Measurements from ENCODE around the gene ZNF571. TPM values are rescaled to one million over a fixed set of nuclear protein-coding genes. Genes with fewer than 3 reads are reported as not detected.

Gene ZNF571
- total RNA-seq, result 1.6 and 2.9 TPM in 2 replicates

- DNase-seq (ENCODE audit: low read depth, low spot score), result peak; percentile 78
These were observed at the start of gene ZNF571, which contains the start of gene ZNF540 for GRCh38 chr19:37594304-37594981. Gene ZNF571 (minus strand): TSS chr19:37594792. CDS start chr19:37586676, 8,116 bp downstream. Gene ZNF540 (plus strand): TSS chr19:37594876. CDS start chr19:37598448, 3,572 bp downstream.

DNA sequence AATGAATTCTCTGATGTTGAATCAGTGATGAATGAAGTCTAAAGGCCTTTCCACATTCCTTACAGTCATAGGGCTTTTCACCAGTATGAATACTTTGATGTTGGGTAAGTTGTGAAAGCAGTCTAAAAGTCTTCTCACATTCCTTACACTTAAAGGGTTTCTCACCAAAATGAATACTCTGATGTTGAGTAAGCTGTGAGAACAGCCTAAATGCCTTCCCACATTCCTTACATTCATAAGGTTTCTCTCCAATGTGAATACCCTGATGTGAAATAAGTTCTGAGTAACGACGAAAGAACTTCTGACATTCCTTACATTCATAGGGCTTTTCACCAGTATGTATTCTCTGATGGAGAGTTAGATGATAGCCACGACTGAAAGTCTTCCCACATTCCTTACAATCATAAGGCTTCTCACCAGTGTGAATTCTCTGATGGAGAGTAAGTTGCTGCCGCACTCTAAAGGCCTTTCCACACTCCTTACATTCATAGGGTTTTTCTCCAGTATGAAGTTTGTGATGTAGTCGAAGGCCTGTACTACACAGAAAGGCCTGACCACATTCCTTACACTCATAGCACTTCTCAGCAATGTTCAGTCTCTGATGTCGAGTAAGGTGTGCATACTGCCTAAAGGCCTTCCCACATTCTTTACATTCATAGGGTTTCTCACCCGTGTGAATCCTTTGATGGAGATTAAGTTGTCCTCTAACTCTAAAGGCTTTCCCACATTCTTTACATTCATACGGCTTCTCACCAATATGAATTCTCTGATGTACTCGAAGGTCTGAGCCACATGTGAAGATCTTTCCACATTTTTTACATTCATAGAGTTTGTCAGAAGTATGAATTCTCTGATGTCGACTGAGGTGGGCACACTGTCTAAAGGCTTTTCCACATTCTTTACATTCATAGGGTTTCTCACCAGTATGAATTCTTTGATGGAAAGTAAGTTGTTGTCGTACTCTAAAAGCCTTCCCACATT is 40.8 kb upstream of the ZNF571 start:
- no peak for DNase-seq (ENCODE audit: low read depth, low spot score)

DNA sequence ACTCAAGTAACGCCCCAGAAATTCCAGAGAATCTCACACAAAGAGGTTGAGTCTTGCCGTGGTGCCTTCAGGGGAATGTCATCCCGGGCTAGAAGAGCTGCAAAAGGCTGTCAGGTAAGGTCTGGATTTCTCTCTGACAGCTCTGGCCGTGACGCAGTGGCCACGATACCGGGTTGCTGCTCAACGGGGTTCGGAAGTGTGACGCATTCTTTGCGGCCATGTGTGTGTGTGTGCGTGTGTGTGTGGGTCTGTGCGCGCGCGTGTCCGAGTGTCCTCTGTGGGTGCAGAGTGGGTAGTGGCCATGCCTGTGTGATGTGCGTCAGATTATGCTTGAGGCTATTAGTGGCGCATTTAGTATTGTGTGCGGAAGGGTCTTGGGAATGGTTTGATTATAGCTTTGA is 390 bp upstream of the ZNF571 start:
- DNase-seq (ENCODE audit: low read depth, low spot score), result peak; percentile 2

GRCh38 chr19:37593996-37594303 is 642 bp downstream of the ZNF571 start:
- DNase-seq (ENCODE audit: low read depth, low spot score), result no peak

DNA sequence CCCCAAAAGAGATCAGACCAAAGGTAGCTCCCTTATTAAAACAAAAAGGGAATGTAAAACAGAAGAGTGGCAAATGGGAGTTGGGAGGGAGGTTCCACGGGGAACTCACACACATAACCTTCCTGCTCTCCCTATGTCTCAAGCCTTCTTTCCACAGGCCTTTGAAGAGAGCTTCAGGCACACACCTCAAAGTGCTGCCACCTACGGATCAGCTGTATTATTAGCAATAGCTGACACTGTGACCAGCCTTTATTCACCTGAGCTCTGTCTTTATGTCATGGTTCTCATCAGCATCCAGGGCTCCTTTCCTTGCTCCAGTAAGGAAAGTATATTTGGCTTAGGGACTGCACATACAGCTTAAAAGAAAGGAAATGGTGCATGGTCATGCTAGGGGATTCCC is 11.3 kb downstream of the ZNF571 start:
- DNase-seq (ENCODE audit: low read depth, low spot score), result no peak

- no peak for DNase-seq (ENCODE audit: low read depth, low spot score)
These were observed 22.4 kb downstream of the ZNF571 start for GRCh38 chr19:37572203-37572602.

- DNase-seq (ENCODE audit: low read depth, low spot score), result no peak
These were observed 29.3 kb downstream of the ZNF571 start for GRCh38 chr19:37565370-37565669.

DNA sequence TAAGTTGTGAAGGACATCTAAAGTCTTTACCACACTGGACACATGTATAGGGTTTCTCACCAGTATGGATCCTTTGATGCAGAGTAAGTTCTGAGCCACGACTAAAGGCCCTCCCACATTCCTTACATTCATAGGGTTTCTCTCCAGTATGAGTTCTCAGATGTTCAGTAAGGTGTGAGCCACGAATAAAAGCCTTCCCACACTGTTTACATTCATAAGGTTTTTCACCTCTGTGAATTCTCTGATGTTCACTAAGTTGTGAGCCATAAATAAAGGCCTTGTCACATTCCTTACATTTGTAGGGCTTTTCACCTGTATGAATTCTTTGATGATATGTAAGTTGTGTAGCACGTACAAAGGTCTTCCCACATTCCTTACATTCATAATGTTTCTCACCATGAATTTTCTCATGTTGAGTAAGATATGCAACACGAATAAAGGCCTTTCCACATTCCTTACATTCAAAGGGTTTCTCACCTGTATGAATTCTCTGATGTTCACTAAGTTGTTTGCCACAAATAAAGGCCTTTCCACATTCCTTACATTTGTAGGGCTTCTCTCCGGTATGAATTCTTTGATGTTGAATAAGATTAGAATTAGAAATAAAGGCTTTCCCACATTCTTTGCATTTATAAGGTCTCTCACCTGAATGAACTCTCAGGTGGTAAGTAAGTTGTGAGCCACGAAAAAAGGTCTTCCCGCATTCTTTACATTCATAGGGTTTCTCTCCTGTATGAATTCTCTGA is 29.8 kb downstream of the ZNF571 start:
- no peak for DNase-seq (ENCODE audit: low read depth, low spot score)

DNA sequence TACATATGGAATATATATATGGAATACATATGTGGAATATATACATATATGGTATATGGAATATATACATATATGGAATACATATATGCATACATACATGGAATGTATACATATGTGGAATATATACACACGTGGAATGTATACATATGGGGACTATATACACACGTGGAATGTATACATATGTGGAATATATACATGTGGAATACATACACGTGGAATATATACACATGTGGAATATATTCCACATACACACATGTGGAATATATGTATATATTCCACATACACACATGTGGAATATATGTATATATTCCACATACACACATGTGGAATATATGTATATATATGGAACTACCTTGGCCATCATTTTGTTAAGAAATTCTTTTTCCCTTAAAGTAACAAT is 31.1 kb downstream of the ZNF571 start:
- no peak for DNase-seq (ENCODE audit: low read depth, low spot score)

GRCh38 chr19:37551129-37551993 is 43.2 kb downstream of the ZNF571 start:
- no peak for DNase-seq (ENCODE audit: low read depth, low spot score)

- no peak for DNase-seq (ENCODE audit: low read depth, low spot score)
These were observed 57.1 kb downstream of the ZNF571 start for GRCh38 chr19:37537391-37537947.

DNA sequence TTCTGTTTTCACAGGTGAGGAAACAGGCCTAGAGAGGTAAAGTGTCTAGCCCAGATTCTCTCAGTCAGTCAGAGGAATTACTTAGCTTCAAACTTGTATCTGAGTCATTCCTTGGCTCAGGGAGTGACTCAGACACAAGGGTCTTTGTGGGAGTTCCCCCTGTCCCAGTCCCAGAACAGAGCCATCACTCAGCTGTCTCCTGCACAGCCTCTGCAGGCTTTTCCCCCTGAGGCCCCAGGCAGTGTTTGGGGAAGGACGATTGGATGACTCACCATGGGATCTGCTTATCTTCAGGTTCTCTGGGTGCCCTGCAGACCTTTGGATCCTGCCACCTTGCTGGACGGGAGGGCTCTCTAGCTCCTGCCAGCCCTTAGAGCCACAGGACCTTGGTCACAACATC is 74.7 kb downstream of the ZNF571 start:
- no peak for DNase-seq (ENCODE audit: low read depth, low spot score)

Other genes with a start within 250 kb of the ZNF571 start
- gene ZNF527, start 223.7 kb downstream of the ZNF571 start, total RNA-seq, result 4.0 and 4.1 TPM in 2 replicates
- gene ZNF569, start 127.3 kb downstream of the ZNF571 start, total RNA-seq, result 4.3 and 7.3 TPM in 2 replicates
- 5.9 and 9.6 TPM in 2 replicates for gene ZNF570, start 125.4 kb downstream of the ZNF571 start, total RNA-seq
- 0.13 and 2.0 TPM in 2 replicates for gene ZNF793, start 87.9 kb downstream of the ZNF571 start, total RNA-seq
- gene ZNF540, start 84 bp upstream of the ZNF571 start, total RNA-seq, result 0.13 and 0.42 TPM in 2 replicates
- 11.7 and 15.5 TPM in 2 replicates for gene ZFP30, start 60.7 kb upstream of the ZNF571 start, total RNA-seq
- gene ZNF607, start 125.0 kb upstream of the ZNF571 start, total RNA-seq, result 2.9 and 5.2 TPM in 2 replicates
- gene ZNF573, start 184.8 kb upstream of the ZNF571 start, total RNA-seq, result 3.8 and 4.5 TPM in 2 replicates

Data from pulmonary artery endothelial cell (primary cell).